ENCODE results near the gene ZNF512. TPM values are rescaled to one million over a fixed set of nuclear protein-coding genes. Genes with fewer than 3 reads are reported as not detected.

Gene ZNF512
- total RNA-seq, 6 experiments from 2014 or later, result 20.1 to 28.3 (median 26.7) TPM

- no peaks in the 10 kb centered on the region for H3K27me3 Mint-ChIP-seq (ENCODE audit: insufficient read depth)
- peaks cover 32% of the 10 kb centered on the region for H3K36me3 Mint-ChIP-seq (ENCODE audit: low read depth)
- H3K27ac Mint-ChIP-seq, result no peak overlapping the region
- DNase-seq, result no peak
- H3K9me3 Mint-ChIP-seq, result no peaks in the 10 kb centered on the region
- peaks cover 14% of the 10 kb centered on the region for H3K4me1 Mint-ChIP-seq (ENCODE audit: low read depth)
- H3K4me3 Mint-ChIP-seq, result no peak overlapping the region
- no peak for TF ChIP-seq CTCF (IDR thresholded peaks at IDR 0.05)
Measured at GRCh38 chr2:27645197-27645596, 62.4 kb downstream of the ZNF512 start.

GRCh38 chr2:27647289-27647688 is 64.4 kb downstream of the ZNF512 start:
- Mint-ChIP-seq H3K27ac (peak overlapping the region; percentile 60), H3K27me3 (ENCODE audit: insufficient read depth) (no peaks in the 10 kb centered on the region), H3K9me3 (no peaks in the 10 kb centered on the region), H3K4me1 (ENCODE audit: low read depth) (peaks cover 22% of the 10 kb centered on the region), H3K36me3 (ENCODE audit: low read depth) (peaks cover 27% of the 10 kb centered on the region), H3K4me3 (no peak overlapping the region)
- no peak for TF ChIP-seq CTCF (IDR thresholded peaks at IDR 0.05)
- peak; percentile 65 for DNase-seq

- no peaks in the 10 kb centered on the region for H3K27me3 Mint-ChIP-seq (ENCODE audit: insufficient read depth)
Measured at GRCh38 chr2:27647737-27648136, 64.9 kb downstream of the ZNF512 start.

GRCh38 chr2:27651056-27651455 is 68.2 kb downstream of the ZNF512 start:
- no peak for DNase-seq
- no peak for TF ChIP-seq CTCF (IDR thresholded peaks at IDR 0.05)
- Mint-ChIP-seq H3K9me3 (no peaks in the 10 kb centered on the region), H3K27me3 (ENCODE audit: insufficient read depth) (no peaks in the 10 kb centered on the region), H3K27ac (peak overlapping the region; percentile 21; the same call in 1 of the 2 replicates), H3K4me1 (ENCODE audit: low read depth) (peaks cover 52% of the 10 kb centered on the region), H3K4me3 (no peak overlapping the region), H3K36me3 (ENCODE audit: low read depth) (peaks cover 62% of the 10 kb centered on the region)

More at GRCh38 chr2:27647737-27648136, 64.9 kb downstream of the ZNF512 start:
- H3K9me3 Mint-ChIP-seq, result no peaks in the 10 kb centered on the region
- H3K27ac Mint-ChIP-seq, result peak overlapping the region; percentile 60
- no peak overlapping the region for H3K4me3 Mint-ChIP-seq
- TF ChIP-seq CTCF (IDR thresholded peaks at IDR 0.05), result no peak
- peaks cover 26% of the 10 kb centered on the region for H3K4me1 Mint-ChIP-seq (ENCODE audit: low read depth)
- H3K36me3 Mint-ChIP-seq (ENCODE audit: low read depth), result peaks cover 30% of the 10 kb centered on the region
- DNase-seq, result no peak

- H3K36me3 Mint-ChIP-seq (ENCODE audit: low read depth), result peaks cover 63% of the 10 kb centered on the region
- no peak overlapping the region for H3K4me3 Mint-ChIP-seq
- no peak for TF ChIP-seq CTCF (IDR thresholded peaks at IDR 0.05)
- H3K9me3 Mint-ChIP-seq, result no peaks in the 10 kb centered on the region
- H3K4me1 Mint-ChIP-seq (ENCODE audit: low read depth), result peaks cover 45% of the 10 kb centered on the region
- H3K27ac Mint-ChIP-seq, result no peak overlapping the region
- no peak for DNase-seq
- no peaks in the 10 kb centered on the region for H3K27me3 Mint-ChIP-seq (ENCODE audit: insufficient read depth)
Measured at GRCh38 chr2:27652341-27652740, 69.5 kb downstream of the ZNF512 start.

- Mint-ChIP-seq H3K9me3 (no peaks in the 10 kb centered on the region), H3K36me3 (ENCODE audit: low read depth) (peaks cover 59% of the 10 kb centered on the region), H3K4me1 (ENCODE audit: low read depth) (peaks cover 40% of the 10 kb centered on the region), H3K27me3 (ENCODE audit: insufficient read depth) (no peaks in the 10 kb centered on the region), H3K27ac (no peak overlapping the region), H3K4me3 (no peak overlapping the region)
- TF ChIP-seq CTCF (IDR thresholded peaks at IDR 0.05), result no peak
- DNase-seq, result no peak
Measured at GRCh38 chr2:27652790-27653189, 69.9 kb downstream of the ZNF512 start.
